DOHH2 (cell line): ENCODE measurements around the gene CRTAC1.

Experiments used
- H3F3A ChIP-seq: fragments of 200-600 bp; sonication (generic), shearing (Covaris generic); 2 replicates; pipeline ENCODE4 v1.6.0; 2016; ENCODE audit warnings: antibody characterized with exemption, mild to moderate bottlenecking; ENCODE audit not compliant: control insufficient read depth, insufficient read depth
- H3K27ac ChIP-seq: fragments of 200-600 bp; sonication (generic); 2 replicates; pipeline ENCODE4 v1.5.1; 2014; ENCODE audit warnings: low read depth, mild to moderate bottlenecking, low read length, moderate library complexity
- H3K27me3 ChIP-seq: fragments of 200-600 bp; sonication (generic); 2 replicates; pipeline ENCODE4 v1.6.1; 2014; ENCODE audit warnings: mild to moderate bottlenecking, low read length, mixed read lengths; ENCODE audit not compliant: control insufficient read depth
- H3K36me3 ChIP-seq: fragments of 200-600 bp; sonication (generic); 2 replicates; pipeline ENCODE4 v1.6.1; 2014; ENCODE audit warnings: mild to moderate bottlenecking, low read length, moderate library complexity, mixed read lengths; ENCODE audit not compliant: control insufficient read depth
- H3K4me1 ChIP-seq: fragments of 200-600 bp; sonication (generic); 2 replicates; pipeline ENCODE4 v1.6.1; 2014; ENCODE audit warnings: mild to moderate bottlenecking, low read length, mixed read lengths; ENCODE audit not compliant: control insufficient read depth
- H3K4me2 ChIP-seq: fragments of 200-600 bp; sonication (generic); 2 replicates; pipeline ENCODE4 v1.6.0; 2014; ENCODE audit warnings: mild to moderate bottlenecking, low read length, moderate library complexity
- H3K4me3 ChIP-seq: fragments of 200-600 bp; sonication (generic); 2 replicates; pipeline ENCODE4 v1.5.1; 2014; ENCODE audit warnings: mild to moderate bottlenecking, low read length, mixed read lengths
- H3K79me2 ChIP-seq: fragments of 200-600 bp; sonication (generic); 2 replicates; pipeline ENCODE4 v1.6.1; 2014; ENCODE audit warnings: mild to moderate bottlenecking, low read length, mixed read lengths; ENCODE audit not compliant: control insufficient read depth
- H3K9me2 ChIP-seq: fragments of 200-600 bp; sonication (generic); replicated peaks from 2 replicates; pipeline ENCODE4 v1.6.1; 2014; ENCODE audit warnings: mild to moderate bottlenecking, low read length, mixed read lengths; ENCODE audit not compliant: control insufficient read depth
- H3K9me3 ChIP-seq: fragments of 200-600 bp; sonication (generic); 2 replicates; pipeline ENCODE4 v1.6.1; 2014; ENCODE audit warnings: antibody characterized with exemption, low read length, mixed read lengths; ENCODE audit not compliant: control insufficient read depth, insufficient read depth
- H4K20me1 ChIP-seq: fragments of 200-600 bp; sonication (generic); 2 replicates; pipeline ENCODE4 v1.6.0; 2014; ENCODE audit warnings: low read depth, mild to moderate bottlenecking, antibody characterized with exemption, low read length, moderate library complexity; ENCODE audit not compliant: control insufficient read depth, insufficient read depth
- EZH2phosphoT487 ChIP-seq: fragments of 200-600 bp; sonication (generic); IDR thresholded peaks from 2 replicates; pipeline ENCODE4 v1.6.1; 2017; ENCODE audit warnings: borderline replicate concordance, mild to moderate bottlenecking, antibody characterized with exemption, low read length, moderate library complexity, mixed read lengths
- TF ChIP-seq, protein P1 (sequence below): fragments of 200-600 bp; sonication (generic); IDR thresholded peaks from one replicate; pipeline ENCODE4 v1.5.1; 2014; ENCODE audit warnings: antibody characterized with exemption, mild to moderate bottlenecking, low read depth, low read length; ENCODE audit not compliant: poor library complexity, severe bottlenecking

The CRTAC1 gene

DNA sequence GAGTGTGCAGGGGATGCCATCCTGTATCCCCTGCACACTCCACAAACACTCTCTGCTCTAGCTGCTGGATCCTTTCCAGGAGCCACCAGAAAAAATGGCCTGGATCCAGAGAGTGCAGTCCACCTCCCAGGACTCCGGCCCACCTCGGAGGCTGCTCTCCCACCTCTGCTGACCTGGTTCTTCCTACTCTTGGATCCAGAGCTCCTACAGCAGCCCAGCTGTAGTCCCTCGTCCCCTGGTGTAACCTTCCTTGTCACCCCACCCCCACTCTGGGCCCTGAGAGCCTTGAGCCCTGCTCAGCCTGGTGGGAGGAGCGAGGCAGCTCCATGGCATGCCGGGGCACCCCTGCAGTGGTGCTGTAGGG, 126.4 kb downstream of the CRTAC1 start:
- no peak overlapping the region for H3K4me2 ChIP-seq
- no peaks in the 10 kb centered on the region for H3K36me3 ChIP-seq
- no peaks in the 10 kb centered on the region for H3F3A ChIP-seq
- no peak for TF ChIP-seq EZH2phosphoT487
- TF ChIP-seq, protein P1, sequence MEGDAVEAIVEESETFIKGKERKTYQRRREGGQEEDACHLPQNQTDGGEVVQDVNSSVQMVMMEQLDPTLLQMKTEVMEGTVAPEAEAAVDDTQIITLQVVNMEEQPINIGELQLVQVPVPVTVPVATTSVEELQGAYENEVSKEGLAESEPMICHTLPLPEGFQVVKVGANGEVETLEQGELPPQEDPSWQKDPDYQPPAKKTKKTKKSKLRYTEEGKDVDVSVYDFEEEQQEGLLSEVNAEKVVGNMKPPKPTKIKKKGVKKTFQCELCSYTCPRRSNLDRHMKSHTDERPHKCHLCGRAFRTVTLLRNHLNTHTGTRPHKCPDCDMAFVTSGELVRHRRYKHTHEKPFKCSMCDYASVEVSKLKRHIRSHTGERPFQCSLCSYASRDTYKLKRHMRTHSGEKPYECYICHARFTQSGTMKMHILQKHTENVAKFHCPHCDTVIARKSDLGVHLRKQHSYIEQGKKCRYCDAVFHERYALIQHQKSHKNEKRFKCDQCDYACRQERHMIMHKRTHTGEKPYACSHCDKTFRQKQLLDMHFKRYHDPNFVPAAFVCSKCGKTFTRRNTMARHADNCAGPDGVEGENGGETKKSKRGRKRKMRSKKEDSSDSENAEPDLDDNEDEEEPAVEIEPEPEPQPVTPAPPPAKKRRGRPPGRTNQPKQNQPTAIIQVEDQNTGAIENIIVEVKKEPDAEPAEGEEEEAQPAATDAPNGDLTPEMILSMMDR, result no peak
- H3K9me2 ChIP-seq, result no peaks in the 10 kb centered on the region
- H3K9me3 ChIP-seq, result no peaks in the 10 kb centered on the region
- no peaks in the 10 kb centered on the region for H3K79me2 ChIP-seq
- H3K27ac ChIP-seq, result no peak overlapping the region
- H3K4me3 ChIP-seq, result no peak overlapping the region
- no peaks in the 10 kb centered on the region for H3K4me1 ChIP-seq
- H3K27me3 ChIP-seq, result peaks cover 10% of the 10 kb centered on the region; the same call in 1 of the 2 replicates
- H4K20me1 ChIP-seq, result no peaks in the 10 kb centered on the region

DNA sequence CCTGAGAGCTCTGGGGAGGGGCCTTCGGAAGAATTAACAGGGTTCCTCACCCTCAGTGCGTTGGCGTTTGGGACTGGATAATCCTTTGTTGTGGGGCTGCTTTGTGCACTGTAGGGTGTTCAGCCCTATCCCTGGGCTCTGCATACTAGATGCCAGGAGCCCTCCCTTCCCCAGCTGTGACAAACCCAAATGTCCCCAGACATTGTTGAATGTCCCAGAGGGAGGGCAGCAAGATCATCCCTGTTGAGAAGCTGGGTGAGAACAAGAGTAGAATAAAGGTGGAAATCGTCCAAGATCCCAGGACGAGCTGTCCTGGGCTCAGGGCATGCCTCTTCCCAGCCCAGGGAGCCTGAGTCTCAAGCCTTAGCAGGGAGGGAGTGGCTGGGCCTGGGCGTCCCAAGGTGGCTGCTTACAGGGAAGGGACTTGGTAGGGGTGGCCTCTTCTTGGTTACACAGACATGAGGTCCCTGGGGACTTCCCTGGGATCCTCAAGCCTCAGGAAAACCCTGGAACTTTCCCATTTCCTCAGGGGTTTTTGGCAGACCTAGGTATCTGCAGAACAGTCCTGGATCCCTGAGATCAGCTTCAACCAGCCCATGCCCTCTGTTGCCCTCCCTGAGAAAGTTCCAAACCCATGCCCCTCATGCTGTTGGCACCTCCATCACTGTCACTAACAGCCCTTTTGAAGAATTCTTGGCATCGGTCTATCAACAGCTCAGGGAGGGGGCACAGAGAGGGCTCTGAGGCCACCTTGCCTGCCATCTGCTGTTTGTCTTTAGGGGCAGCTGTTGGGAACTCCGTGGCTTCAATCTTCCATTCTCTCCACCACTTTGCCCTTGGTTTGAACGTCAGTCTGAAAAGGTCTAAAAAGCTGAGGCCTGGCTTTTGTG, 127.0 kb downstream of the CRTAC1 start:
- Histone ChIP-seq H3F3A (no peaks in the 10 kb centered on the region), H3K4me1 (no peaks in the 10 kb centered on the region), H3K4me2 (no peak overlapping the region), H3K79me2 (no peaks in the 10 kb centered on the region), H3K4me3 (no peak overlapping the region), H3K36me3 (no peaks in the 10 kb centered on the region), H3K27me3 (peaks cover 10% of the 10 kb centered on the region; the same call in 1 of the 2 replicates), H3K9me3 (no peaks in the 10 kb centered on the region), H3K9me2 (no peaks in the 10 kb centered on the region), H3K27ac (no peak overlapping the region), H4K20me1 (no peaks in the 10 kb centered on the region)
- no peak for TF ChIP-seq EZH2phosphoT487
- TF ChIP-seq, protein P1, result no peak

DNA sequence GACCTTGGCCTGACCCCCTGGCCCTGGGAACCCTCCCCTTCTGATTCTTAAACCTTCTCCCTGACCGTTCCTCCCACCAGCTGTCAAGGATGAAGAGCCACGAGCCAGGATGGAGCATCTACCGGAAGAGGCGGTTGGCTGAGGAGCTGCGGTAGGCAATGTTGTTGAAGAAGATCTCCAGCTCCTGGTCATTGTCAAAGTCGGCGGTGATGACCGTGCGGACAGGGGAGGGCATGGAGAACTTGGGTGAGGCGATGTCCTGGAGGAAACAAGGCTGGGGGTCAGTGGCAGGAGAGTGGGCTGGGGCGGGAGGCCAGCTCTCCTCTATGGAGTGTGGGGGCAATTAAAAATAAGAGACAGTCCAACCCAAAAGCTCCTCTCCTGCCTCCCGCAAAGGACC, 129.0 kb downstream of the CRTAC1 start:
- no peaks in the 10 kb centered on the region for H4K20me1 ChIP-seq
- no peaks in the 10 kb centered on the region for H3F3A ChIP-seq
- no peak overlapping the region for H3K27ac ChIP-seq
- no peaks in the 10 kb centered on the region for H3K36me3 ChIP-seq
- H3K9me2 ChIP-seq, result no peaks in the 10 kb centered on the region
- H3K4me1 ChIP-seq, result no peaks in the 10 kb centered on the region
- no peaks in the 10 kb centered on the region for H3K79me2 ChIP-seq
- no peak overlapping the region for H3K4me3 ChIP-seq
- no peak overlapping the region for H3K4me2 ChIP-seq
- peaks cover 10% of the 10 kb centered on the region; the same call in 1 of the 2 replicates for H3K27me3 ChIP-seq
- TF ChIP-seq EZH2phosphoT487, result no peak
- TF ChIP-seq, protein P1, result no peak
- no peaks in the 10 kb centered on the region for H3K9me3 ChIP-seq
